Psoas muscle (tissue), 8 donors: Measurements from ENCODE around the gene ETFA. TPM values are rescaled to one million over a fixed set of nuclear protein-coding genes. Genes with fewer than 3 reads are reported as not detected.
A peak's percentile ranks its signal among the peaks of the same experiment; 100 is the strongest.

ENCODE experiments used
- ATAC-seq, 4 donors: fragments of 200-7000 bp; cut with Tn5 transposase; one replicate each; pipeline ENCODE4 v1.9.1; 2020; ENCODE audit warnings: moderate library complexity in 3 of 4, mild to moderate bottlenecking in 2 of 4
- DNase-seq, 2 donors: peaks; one replicate each; pipeline ENCODE4 v3.0.0-alpha.2; 2020
- H3K27ac ChIP-seq: fragments of 200-600 bp; one replicate; pipeline ENCODE4 v1.8.0; 2022
- H3K27me3 ChIP-seq, 3 donors: fragments of 200-600 bp in 1 of 3; one replicate each; pipeline versions ENCODE4 v1.6.1 to v1.8.0; 2013 to 2022; ENCODE audit warnings: low read length in 2 of 3, mild to moderate bottlenecking in 2 of 3, moderate library complexity in 1 of 3; ENCODE audit not compliant: insufficient read depth in 3 of 3
- H3K36me3 ChIP-seq, 2 donors: fragments of 200-600 bp in 1 of 2; one replicate each; pipeline versions ENCODE4 v1.6.1 to v1.8.0; 2013 to 2022; ENCODE audit warnings: low read depth in 1 of 2, mild to moderate bottlenecking in 1 of 2, moderate library complexity in 1 of 2; ENCODE audit not compliant: insufficient read depth in 1 of 2
- H3K4me1 ChIP-seq: fragments of 200-600 bp; one replicate; pipeline ENCODE4 v1.8.0; 2022
- H3K4me3 ChIP-seq: fragments of 200-600 bp; one replicate; pipeline ENCODE4 v1.8.0; 2022; ENCODE audit warnings: mild to moderate bottlenecking
- H3K9me3 ChIP-seq: fragments of 200-600 bp; one replicate; pipeline ENCODE4 v1.8.0; 2022
- CTCF ChIP-seq: fragments of 200-600 bp; IDR thresholded peaks from one replicate; pipeline ENCODE4 v1.8.0; 2022; ENCODE audit warnings: antibody characterized with exemption
- WGBS, 3 donors: extraction: QIAGEN DNeasy Blood & Tissue Kit; methylation state at CpG; one replicate each; pipeline versions ENCODE4 v1.1.6 to v1.1.7; 2013; 5-methylcytosine and 5-hydroxymethylcytosine counted together
- intact Hi-C, 2 donors: fragments of 100-400 bp; cut with DNase I; formaldehyde crosslinking; loops; one replicate each; pipeline versions ENCODE4 v1.11.0 to v1.14.2; 2022
- long read RNA-seq, 2 donors: library from polyadenylated mRNA; unstranded; transcript quantifications; one replicate each; pipeline ENCODE4 v2.0.0, GENCODE V29; 2021
- polyA plus RNA-seq, 3 donors: library from polyadenylated mRNA; stranded (reverse); fragments of 200-250 nt; gene quantifications; one replicate each; pipeline ENCODE4 v1.2.3, GENCODE V29; 2013
- total RNA-seq, 4 donors: library from RNA; stranded (reverse); fragmentation: NEBNext Ultra II Directional in 2 of 4; extraction: Animal tissue kit (Norgen Biotek cat#: 25700) in 2 of 4; gene quantifications; one replicate each; pipeline versions ENCODE4 v1.2.1 to v1.2.4, GENCODE V29; 2021 to 2023
- donor health status: healthy with polysubstance abuse.
- donor health status: DM: no; HTN: no; CAD: no; lungs with moderate emphysema.
- donor health status: Bipolar disorder and iron deficiency.
- donor health status: healthy.
- donor health status: DM: yes; HTN: yes; CAD: no.
- donor health status: DM: no; HTN: no; CAD: no.
- donor health status: DM: no; HTN: no; CAD: no.
- donor health status: DM: yes; HTN: yes; CAD: no.

The ETFA gene
- 100 to 1,000 TPM; 258 to 315 (median 279) TPM for total RNA-seq
- polyA plus RNA-seq, result 100 to 1,000 TPM; 257 to 368 (median 276) TPM
- long read RNA-seq, donor 1, transcript ETFA-202 (11 exons, 1,346 nt), result minor isoform, 15 of 197 reads
- long read RNA-seq, donor 1, transcript ETFA-203 (12 exons, 2,287 nt), result major isoform, 153 of 197 reads
- long read RNA-seq, donor 1, partial matches to known transcripts, result 11 of 197 reads
- long read RNA-seq, donor 1, other reads (novel, unspliced or antisense), result 15 of 197 reads
- long read RNA-seq, donor 2, transcript ETFA-202 (11 exons, 1,346 nt), result minor isoform, 54 of 273 reads
- long read RNA-seq, donor 2, transcript ETFA-203 (12 exons, 2,287 nt), result major isoform, 172 of 273 reads
- long read RNA-seq, donor 2, partial matches to known transcripts, result 7 of 273 reads
- long read RNA-seq, donor 2, other reads (novel, unspliced or antisense), result 32 of 273 reads

GRCh38 chr15:76311100-76311953 is at the start of gene ETFA:
Gene ETFA (minus strand): TSS chr15:76311469. CDS start chr15:76311388, 81 bp downstream.
- intact Hi-C loops, result loop anchor here in 1 of 2 donors (5.0 kb wide), 1 partner anchor 114 kb away; no protein-coding TSS in a partner anchor
- no peaks in the 10 kb centered on the region for H3K9me3 ChIP-seq
- H3K27me3 ChIP-seq, result no peaks in the 10 kb centered on the region
- 0 to 1% (median 1%) methylated on average over 55 to 60 of the region's 60 CpGs for WGBS, 3 donors
- peak within 1 kb of the TSS; percentile 92 for H3K27ac ChIP-seq
- peak within 1 kb of the TSS; percentile 88 for H3K4me3 ChIP-seq
- ATAC-seq (peak; percentile 97 to 100 (median 98)), DNase-seq (peak; percentile 99)
- peaks cover 12% of the 10 kb centered on the region for H3K4me1 ChIP-seq
- TF ChIP-seq CTCF, result no peak
- H3K36me3 ChIP-seq, result no peaks in the 10 kb centered on the region

GRCh38 chr15:76360416-76360815 is 49.1 kb upstream of the ETFA start:
- ATAC-seq (no peak), DNase-seq (no peak)
- intact Hi-C loops, result no loop called here
- no peak for TF ChIP-seq CTCF
- 92 to 95% (median 95%) methylated on average over 3 of the region's 3 CpGs for WGBS, 3 donors
- Histone ChIP-seq H3K4me3 (no peak overlapping the region), H3K27me3 (peaks cover 0 to 1% (median 0%) of the 10 kb centered on the region in 3 donors), H3K4me1 (no peaks in the 10 kb centered on the region), H3K27ac (no peak overlapping the region), H3K9me3 (no peaks in the 10 kb centered on the region), H3K36me3 (no peaks in the 10 kb centered on the region)

GRCh38 chr15:76359152-76359551 is 47.9 kb upstream of the ETFA start:
- H3K36me3 ChIP-seq, result no peaks in the 10 kb centered on the region
- no peak overlapping the region for H3K27ac ChIP-seq
- 62 to 96% (median 93%) methylated on average over 3 of the region's 3 CpGs for WGBS, 3 donors
- DNase-seq (no peak), ATAC-seq (no peak)
- no peaks in the 10 kb centered on the region for H3K9me3 ChIP-seq
- no peaks in the 10 kb centered on the region for H3K4me1 ChIP-seq
- peaks cover 0 to 1% (median 0%) of the 10 kb centered on the region in 3 donors for H3K27me3 ChIP-seq
- no peak for TF ChIP-seq CTCF
- intact Hi-C loops, result no loop called here
- no peak overlapping the region for H3K4me3 ChIP-seq

GRCh38 chr15:76358453-76358852 is 47.2 kb upstream of the ETFA start:
- Histone ChIP-seq H3K4me1 (no peaks in the 10 kb centered on the region), H3K27ac (no peak overlapping the region), H3K36me3 (peaks cover 0 to 3% of the 10 kb centered on the region in 2 donors), H3K27me3 (peaks cover 0 to 1% (median 0%) of the 10 kb centered on the region in 3 donors), H3K4me3 (no peak overlapping the region), H3K9me3 (no peaks in the 10 kb centered on the region)
- TF ChIP-seq CTCF, result no peak
- intact Hi-C loops, result no loop called here
- no peak for DNase-seq
- ATAC-seq, result no peak
- WGBS, 3 donors, result 95 to 97% (median 97%) methylated on average over 3 of the region's 3 CpGs
